Endothelial cell (in vitro differentiated cells): ENCODE measurements around the gene BABAM2. TPM values are rescaled to one million over a fixed set of nuclear protein-coding genes. Genes with fewer than 3 reads are reported as not detected.

Experiments
- DNase-seq: peaks from one replicate; pipeline ENCODE4 v3.0.0; 2021; ENCODE audit warnings: low spot score
- H3K27ac Mint-ChIP-seq: one replicate; pipeline ENCODE4 v1.8.0; 2021; ENCODE audit warnings: mixed read lengths, inconsistent platforms; ENCODE audit not compliant: unreplicated experiment
- H3K27me3 Mint-ChIP-seq: one replicate; pipeline ENCODE4 v1.8.0; 2021; ENCODE audit warnings: mild to moderate bottlenecking, moderate library complexity, mixed read lengths, inconsistent platforms; ENCODE audit not compliant: unreplicated experiment
- H3K36me3 Mint-ChIP-seq: one replicate; pipeline ENCODE4 v1.8.0; 2021; ENCODE audit warnings: mild to moderate bottlenecking, low read depth, mixed read lengths, inconsistent platforms; ENCODE audit not compliant: unreplicated experiment
- H3K4me1 Mint-ChIP-seq: one replicate; pipeline ENCODE4 v1.8.0; 2021; ENCODE audit warnings: mild to moderate bottlenecking, mixed read lengths, inconsistent platforms; ENCODE audit not compliant: unreplicated experiment
- H3K4me3 Mint-ChIP-seq: one replicate; pipeline ENCODE4 v1.8.0; 2021; ENCODE audit warnings: mild to moderate bottlenecking, mixed read lengths, inconsistent platforms; ENCODE audit not compliant: unreplicated experiment
- H3K9me3 Mint-ChIP-seq: one replicate; pipeline ENCODE4 v1.8.0; 2021; ENCODE audit warnings: mixed read lengths, inconsistent platforms; ENCODE audit not compliant: unreplicated experiment
- CTCF ChIP-seq: fragments of 200-600 bp; sonication (generic); IDR thresholded peaks from one replicate; pipeline ENCODE4 v1.5.0; 2021; ENCODE audit warnings: antibody characterized with exemption; ENCODE audit not compliant: unreplicated experiment
- total RNA-seq: library from RNA; stranded (reverse); fragmentation: NEBNext Ultra II Directional; extraction: Animal tissue kit (Norgen Biotek cat#: 25700); gene quantifications from one replicate; pipeline ENCODE4 v1.2.1, GENCODE V29; 2021; ENCODE audit not compliant: unreplicated experiment

Gene BABAM2
- total RNA-seq, 1 donor from 2014 or later, result 40.2 TPM

GRCh38 chr2:27889774-27890145 is 769 bp upstream of the BABAM2 start:
- H3K4me1 Mint-ChIP-seq, result peaks cover 21% of the 10 kb centered on the region
- TF ChIP-seq CTCF, result no peak
- peak overlapping the region; percentile 98 for H3K4me3 Mint-ChIP-seq
- no peaks in the 10 kb centered on the region for H3K36me3 Mint-ChIP-seq
- peak overlapping the region; percentile 94 for H3K27ac Mint-ChIP-seq
- H3K27me3 Mint-ChIP-seq, result peaks cover 2% of the 10 kb centered on the region
- no peak for DNase-seq
- no peaks in the 10 kb centered on the region for H3K9me3 Mint-ChIP-seq

- DNase-seq, result peak; percentile 43
- Mint-ChIP-seq H3K27me3 (peaks cover 2% of the 10 kb centered on the region), H3K4me1 (peaks cover 21% of the 10 kb centered on the region), H3K9me3 (no peaks in the 10 kb centered on the region), H3K27ac (peak overlapping the region; percentile 94), H3K36me3 (no peaks in the 10 kb centered on the region), H3K4me3 (peak overlapping the region; percentile 97)
- TF ChIP-seq CTCF, result no peak
Measured at GRCh38 chr2:27890924-27891672, 569 bp downstream of the BABAM2 start.

- no peaks in the 10 kb centered on the region for H3K9me3 Mint-ChIP-seq
- H3K27me3 Mint-ChIP-seq, result peaks cover 2% of the 10 kb centered on the region
- H3K27ac Mint-ChIP-seq, result peak overlapping the region; percentile 94
- H3K36me3 Mint-ChIP-seq, result no peaks in the 10 kb centered on the region
- H3K4me1 Mint-ChIP-seq, result peaks cover 21% of the 10 kb centered on the region
- H3K4me3 Mint-ChIP-seq, result peak overlapping the region; percentile 97
- no peak for DNase-seq
- TF ChIP-seq CTCF, result no peak
Measured at GRCh38 chr2:27891673-27892105, 1.2 kb downstream of the BABAM2 start.

GRCh38 chr2:27893006-27893405 is 2.5 kb downstream of the BABAM2 start:
- peaks cover 21% of the 10 kb centered on the region for H3K4me1 Mint-ChIP-seq
- DNase-seq, result no peak
- no peaks in the 10 kb centered on the region for H3K9me3 Mint-ChIP-seq
- no peaks in the 10 kb centered on the region for H3K36me3 Mint-ChIP-seq
- no peak overlapping the region for H3K27ac Mint-ChIP-seq
- peaks cover 2% of the 10 kb centered on the region for H3K27me3 Mint-ChIP-seq
- H3K4me3 Mint-ChIP-seq, result no peak overlapping the region
- TF ChIP-seq CTCF, result no peak

- TF ChIP-seq CTCF, result no peak
- no peak overlapping the region for H3K27ac Mint-ChIP-seq
- no peak overlapping the region for H3K4me3 Mint-ChIP-seq
- no peak for DNase-seq
- H3K36me3 Mint-ChIP-seq, result no peaks in the 10 kb centered on the region
- H3K27me3 Mint-ChIP-seq, result no peaks in the 10 kb centered on the region
- H3K9me3 Mint-ChIP-seq, result no peaks in the 10 kb centered on the region
- no peaks in the 10 kb centered on the region for H3K4me1 Mint-ChIP-seq
Measured at GRCh38 chr2:27897717-27898116, 7.2 kb downstream of the BABAM2 start.
